ENCODE measurements around the gene HEATR9. TPM values are rescaled to one million over a fixed set of nuclear protein-coding genes. Genes with fewer than 3 reads are reported as not detected.
A peak's percentile ranks its signal among the peaks of the same experiment; 100 is the strongest.

The HEATR9 gene
- total RNA-seq, 1 experiment from 2014 or later, result not detected

GRCh38 chr17:35889818-35890773 is 21.4 kb upstream of the HEATR9 start:
- ChIA-PET CTCF (no interaction called here), POLR2A (interaction anchor here (0.7 kb wide), 1 partner anchor 19 kb away, joined by 3 read pairs; no protein-coding TSS in a partner anchor)
- peak; percentile 79 for DNase-seq (ENCODE audit: unreplicated experiment)
- no peaks in the 10 kb centered on the region for H3K9me3 Mint-ChIP-seq (ENCODE audit: unreplicated experiment)
- BruUV-seq (replicated peaks), result no TSS peak
- H3K27ac Mint-ChIP-seq (ENCODE audit: low read depth, unreplicated experiment), result peak overlapping the region; percentile 20
- H3K36me3 Mint-ChIP-seq (ENCODE audit: insufficient read depth, unreplicated experiment), result no peaks in the 10 kb centered on the region
- intact Hi-C loops (cut with micrococcal nuclease), result no loop called here
- peaks cover 15% of the 10 kb centered on the region for H3K4me1 Mint-ChIP-seq (ENCODE audit: insufficient read depth, unreplicated experiment)
- no peak for TF ChIP-seq CTCF (IDR thresholded peaks at IDR 0.05; ENCODE audit: unreplicated experiment)
- no peaks in the 10 kb centered on the region for H3K27me3 Mint-ChIP-seq (ENCODE audit: insufficient read depth, unreplicated experiment)
- H3K4me3 Mint-ChIP-seq (ENCODE audit: unreplicated experiment), result no peak overlapping the region

GRCh38 chr17:35889241-35889640 is 20.6 kb upstream of the HEATR9 start:
- H3K4me1 Mint-ChIP-seq (ENCODE audit: insufficient read depth, unreplicated experiment), result peaks cover 15% of the 10 kb centered on the region
- intact Hi-C loops (cut with micrococcal nuclease), result no loop called here

GRCh38 chr17:35879773-35880654 is 11.3 kb upstream of the HEATR9 start, which contains the start of gene CCL5:
Gene CCL5 (minus strand): TSS chr17:35880360.
- CTCF ChIA-PET, result no interaction called here
- H3K4me3 Mint-ChIP-seq (ENCODE audit: unreplicated experiment), result no peak within 1 kb of the TSS

More at GRCh38 chr17:35889241-35889640, 20.6 kb upstream of the HEATR9 start:
- H3K27me3 Mint-ChIP-seq (ENCODE audit: insufficient read depth, unreplicated experiment), result no peaks in the 10 kb centered on the region
- ChIA-PET CTCF (no interaction called here), POLR2A (interaction anchor here (0.7 kb wide), 1 partner anchor 20 kb away, joined by 3 read pairs; no protein-coding TSS in a partner anchor)
- H3K9me3 Mint-ChIP-seq (ENCODE audit: unreplicated experiment), result no peaks in the 10 kb centered on the region
- no TSS peak for BruUV-seq (replicated peaks)
- no peak for TF ChIP-seq CTCF (IDR thresholded peaks at IDR 0.05; ENCODE audit: unreplicated experiment)
- no peak for DNase-seq (ENCODE audit: unreplicated experiment)
- no peak overlapping the region for H3K4me3 Mint-ChIP-seq (ENCODE audit: unreplicated experiment)
- no peaks in the 10 kb centered on the region for H3K36me3 Mint-ChIP-seq (ENCODE audit: insufficient read depth, unreplicated experiment)
- no peak overlapping the region for H3K27ac Mint-ChIP-seq (ENCODE audit: low read depth, unreplicated experiment)

More at GRCh38 chr17:35879773-35880654, 11.3 kb upstream of the HEATR9 start, which contains the start of gene CCL5:
- H3K27ac Mint-ChIP-seq (ENCODE audit: low read depth, unreplicated experiment), result no peak within 1 kb of the TSS
- no peak for TF ChIP-seq CTCF (IDR thresholded peaks at IDR 0.05; ENCODE audit: unreplicated experiment)
- no peaks in the 10 kb centered on the region for H3K36me3 Mint-ChIP-seq (ENCODE audit: insufficient read depth, unreplicated experiment)
- no peak for DNase-seq (ENCODE audit: unreplicated experiment)
- no peaks in the 10 kb centered on the region for H3K27me3 Mint-ChIP-seq (ENCODE audit: insufficient read depth, unreplicated experiment)
- POLR2A ChIA-PET, result no interaction called here
- BruUV-seq (replicated peaks), result no TSS peak
- peaks cover 5% of the 10 kb centered on the region for H3K4me1 Mint-ChIP-seq (ENCODE audit: insufficient read depth, unreplicated experiment)
- no peaks in the 10 kb centered on the region for H3K9me3 Mint-ChIP-seq (ENCODE audit: unreplicated experiment)
- intact Hi-C loops (cut with micrococcal nuclease), result no loop called here
